NT2/D1 (cell line): ENCODE measurements around the gene TBC1D23.
"Not testable (repeated sequence)": the region's sequence is repeated elsewhere in the genome, so short reads cannot be mapped to it uniquely, and the experiment has no call there.

Experiments
- DNase-seq: peaks from one replicate; pipeline ENCODE4 v3.0.0-alpha.2; 2011; ENCODE audit warnings: low read depth, low spot score
- H3K27me3 ChIP-seq: 2 replicates; pipeline ENCODE4 v1.6.0; 2011; ENCODE audit warnings: mild to moderate bottlenecking; ENCODE audit not compliant: insufficient read length, insufficient read depth
- H3K36me3 ChIP-seq: 2 replicates; pipeline ENCODE4 v1.6.1; 2011; ENCODE audit warnings: mild to moderate bottlenecking, low read length, mixed read lengths; ENCODE audit not compliant: insufficient read depth, insufficient read length
- H3K4me1 ChIP-seq: 2 replicates; pipeline ENCODE4 v1.5.1; 2011; ENCODE audit not compliant: insufficient read depth, insufficient read length
- H3K4me3 ChIP-seq: 2 replicates; pipeline ENCODE4 v1.5.1; 2011; ENCODE audit warnings: low read depth; ENCODE audit not compliant: insufficient read length
- H3K9ac ChIP-seq: 2 replicates; pipeline ENCODE4 v1.6.0; 2011; ENCODE audit warnings: low read depth; ENCODE audit not compliant: insufficient read length
- H3K9me3 ChIP-seq: 2 replicates; pipeline ENCODE4 v1.5.1; 2011; ENCODE audit warnings: mild to moderate bottlenecking, low read length; ENCODE audit not compliant: insufficient read depth
- SUZ12 ChIP-seq: IDR thresholded peaks from 2 replicates; pipeline ENCODE4 v1.6.1; 2011; ENCODE audit not compliant: insufficient read length, insufficient read depth; ENCODE audit errors: extremely low read depth
- YY1 ChIP-seq: IDR thresholded peaks from 2 replicates; pipeline ENCODE4 v1.6.1; 2011; ENCODE audit not compliant: insufficient read length, insufficient read depth
- ZNF274 ChIP-seq: IDR thresholded peaks from 2 replicates; pipeline ENCODE4 v1.6.1; 2011; ENCODE audit warnings: mild to moderate bottlenecking, low read depth, low read length

Gene TBC1D23

DNA sequence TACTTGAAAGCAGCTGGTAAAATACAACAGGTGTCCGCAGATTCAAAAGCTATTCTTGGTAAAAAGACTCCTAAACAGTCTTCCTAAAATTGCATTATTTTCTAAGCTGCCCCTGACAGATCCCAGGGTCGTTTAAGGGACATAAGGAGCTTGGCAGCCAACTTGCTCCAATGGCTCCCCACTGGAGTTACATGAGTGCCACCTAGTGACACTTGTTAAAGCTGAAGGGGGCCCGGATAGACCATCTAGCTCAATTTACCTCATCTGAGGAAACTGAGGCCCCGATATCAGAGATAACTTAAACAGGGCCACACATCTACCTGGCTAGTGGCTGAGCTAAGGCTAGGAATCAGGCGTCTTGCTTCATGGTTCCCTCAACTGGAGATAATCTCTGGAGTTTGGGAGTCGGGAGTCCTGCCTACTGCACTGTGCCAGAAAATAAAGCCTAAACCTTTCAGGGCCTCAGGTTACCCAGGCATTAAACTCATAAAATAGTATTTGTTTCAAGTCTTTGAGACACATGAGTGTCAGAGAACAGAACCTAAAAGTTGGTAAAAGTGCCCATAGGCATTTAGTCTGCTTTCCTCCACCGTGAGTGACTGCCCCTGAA is 6.5 kb upstream of the TBC1D23 start:
- DNase-seq = peak; percentile 63
- no peak overlapping the region for H3K4me3 ChIP-seq
- H3K36me3 ChIP-seq = no peaks in the 10 kb centered on the region
- no peaks in the 10 kb centered on the region for H3K27me3 ChIP-seq
- TF ChIP-seq ZNF274 (no peak), YY1 (no peak), SUZ12 (no peak)
- no peaks in the 10 kb centered on the region for H3K9me3 ChIP-seq
- H3K9ac ChIP-seq = no peak overlapping the region
- no peaks in the 10 kb centered on the region for H3K4me1 ChIP-seq

GRCh38 chr3:100256731-100257151 is 4.1 kb upstream of the TBC1D23 start:
- no peak for DNase-seq
- Histone ChIP-seq H3K36me3 (no peaks in the 10 kb centered on the region), H3K4me3 (no peak overlapping the region), H3K27me3 (no peaks in the 10 kb centered on the region), H3K9me3 (no peaks in the 10 kb centered on the region), H3K9ac (no peak overlapping the region), H3K4me1 (no peaks in the 10 kb centered on the region)
- TF ChIP-seq YY1 (no peak), SUZ12 (no peak), ZNF274 (no peak)

GRCh38 chr3:100257586-100257985 is 3.2 kb upstream of the TBC1D23 start:
- no peak for DNase-seq
- no peaks in the 10 kb centered on the region for H3K9me3 ChIP-seq
- no peaks in the 10 kb centered on the region for H3K4me1 ChIP-seq
- H3K4me3 ChIP-seq = no peak overlapping the region
- H3K36me3 ChIP-seq = no peaks in the 10 kb centered on the region
- no peaks in the 10 kb centered on the region for H3K27me3 ChIP-seq
- TF ChIP-seq ZNF274 (no peak), SUZ12 (no peak), YY1 (no peak)
- H3K9ac ChIP-seq = no peak overlapping the region

- H3K27me3 ChIP-seq = no peaks in the 10 kb centered on the region
- peak; percentile 11 for DNase-seq
- H3K9me3 ChIP-seq = no peaks in the 10 kb centered on the region
- no peaks in the 10 kb centered on the region for H3K36me3 ChIP-seq
- H3K4me3 ChIP-seq = peak overlapping the region; percentile 99
- no peaks in the 10 kb centered on the region for H3K4me1 ChIP-seq
- no peak for TF ChIP-seq ZNF274
- no peak for TF ChIP-seq YY1
- no peak for TF ChIP-seq SUZ12
- H3K9ac ChIP-seq = peak overlapping the region; percentile 70
Observed at GRCh38 chr3:100260081-100260684, 609 bp upstream of the TBC1D23 start.

- H3K4me3 ChIP-seq = peak overlapping the region; percentile 99
- DNase-seq = no peak
- no peaks in the 10 kb centered on the region for H3K4me1 ChIP-seq
- H3K9me3 ChIP-seq = no peaks in the 10 kb centered on the region
- no peaks in the 10 kb centered on the region for H3K36me3 ChIP-seq
- no peaks in the 10 kb centered on the region for H3K27me3 ChIP-seq
- peak overlapping the region; percentile 94 for H3K9ac ChIP-seq
- TF ChIP-seq ZNF274 (no peak), SUZ12 (no peak), YY1 (no peak)
Observed at GRCh38 chr3:100261485-100261903, 702 bp downstream of the TBC1D23 start.

DNA sequence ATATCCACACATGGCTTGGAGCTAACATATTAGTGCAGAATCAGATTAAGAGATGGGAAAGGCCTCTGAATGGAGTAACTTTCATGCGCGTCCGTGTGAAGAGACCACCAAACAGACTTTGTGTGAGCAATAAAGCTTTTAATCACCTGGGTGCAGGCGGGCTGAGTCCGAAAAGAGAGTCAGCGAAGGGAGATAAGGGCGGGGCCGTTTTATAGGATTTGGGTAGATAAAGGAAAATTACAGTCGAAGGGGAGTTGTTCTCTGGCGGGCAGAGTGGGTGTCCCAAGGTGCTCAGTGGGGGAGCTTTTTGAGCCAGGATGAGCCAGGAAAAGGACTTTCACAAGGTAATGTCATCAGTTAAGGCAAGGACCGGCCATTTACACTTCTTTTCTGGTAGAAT is 2.1 kb downstream of the TBC1D23 start:
- H3K9ac ChIP-seq, H3K36me3 ChIP-seq, H3K4me1 ChIP-seq, H3K9me3 ChIP-seq, DNase-seq, H3K4me3 ChIP-seq, H3K27me3 ChIP-seq: not testable (repeated sequence)

- TF ChIP-seq ZNF274 (no peak), YY1 (no peak), SUZ12 (no peak)
- DNase-seq = no peak
- H3K36me3 ChIP-seq = no peaks in the 10 kb centered on the region
- H3K4me1 ChIP-seq = no peaks in the 10 kb centered on the region
- H3K4me3 ChIP-seq = no peak overlapping the region
- no peaks in the 10 kb centered on the region for H3K27me3 ChIP-seq
- H3K9me3 ChIP-seq = no peaks in the 10 kb centered on the region
- no peak overlapping the region for H3K9ac ChIP-seq
Observed at GRCh38 chr3:100263583-100263982, 2.8 kb downstream of the TBC1D23 start.
